Prostate gland (tissue), 2 donors: ENCODE data around the gene CMTR2.

ENCODE experiments used
- POLR2AphosphoS5 ChIP-seq: sonication (generic); formaldehyde crosslinking; IDR thresholded peaks from one replicate; pipeline ENCODE4 v1.6.1; 2017; ENCODE audit warnings: antibody characterized with exemption
- TF ChIP-seq, protein P1 (sequence below), 4 experiments: fragments of 200-600 bp in 2 of 4; fragments of 450-650 bp in 2 of 4; sonication (generic) in 2 of 4; IDR thresholded peaks; 1 replicate in 3 of 4; 2 replicates in 1 of 4; pipeline ENCODE4 v1.5.1; 2016 to 2019; ENCODE audit warnings: antibody characterized with exemption in 4 of 4, mild to moderate bottlenecking in 2 of 4, moderate library complexity in 2 of 4

DNA sequence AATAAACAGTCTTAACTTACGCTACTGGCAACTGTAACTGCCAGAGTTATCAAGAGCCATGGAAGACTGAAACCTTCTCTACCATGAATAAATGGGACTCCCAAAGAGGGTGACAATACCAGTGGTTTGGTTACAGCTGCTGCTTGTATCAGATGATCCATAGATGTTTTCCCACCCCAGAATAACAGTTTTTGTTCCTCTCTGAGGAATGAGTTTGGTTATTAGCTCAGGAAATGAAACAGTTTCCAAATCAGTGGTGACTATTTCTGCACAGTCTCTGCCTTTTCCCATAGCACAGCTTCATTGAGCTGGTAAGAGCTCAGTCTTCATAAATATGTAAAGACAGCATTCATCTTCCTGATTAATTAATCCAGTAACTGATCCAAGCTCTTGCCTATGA, 44.7 kb downstream of the CMTR2 start:
- TF ChIP-seq, protein P1, sequence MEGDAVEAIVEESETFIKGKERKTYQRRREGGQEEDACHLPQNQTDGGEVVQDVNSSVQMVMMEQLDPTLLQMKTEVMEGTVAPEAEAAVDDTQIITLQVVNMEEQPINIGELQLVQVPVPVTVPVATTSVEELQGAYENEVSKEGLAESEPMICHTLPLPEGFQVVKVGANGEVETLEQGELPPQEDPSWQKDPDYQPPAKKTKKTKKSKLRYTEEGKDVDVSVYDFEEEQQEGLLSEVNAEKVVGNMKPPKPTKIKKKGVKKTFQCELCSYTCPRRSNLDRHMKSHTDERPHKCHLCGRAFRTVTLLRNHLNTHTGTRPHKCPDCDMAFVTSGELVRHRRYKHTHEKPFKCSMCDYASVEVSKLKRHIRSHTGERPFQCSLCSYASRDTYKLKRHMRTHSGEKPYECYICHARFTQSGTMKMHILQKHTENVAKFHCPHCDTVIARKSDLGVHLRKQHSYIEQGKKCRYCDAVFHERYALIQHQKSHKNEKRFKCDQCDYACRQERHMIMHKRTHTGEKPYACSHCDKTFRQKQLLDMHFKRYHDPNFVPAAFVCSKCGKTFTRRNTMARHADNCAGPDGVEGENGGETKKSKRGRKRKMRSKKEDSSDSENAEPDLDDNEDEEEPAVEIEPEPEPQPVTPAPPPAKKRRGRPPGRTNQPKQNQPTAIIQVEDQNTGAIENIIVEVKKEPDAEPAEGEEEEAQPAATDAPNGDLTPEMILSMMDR (IDR thresholded peaks at IDR 0.05): no peak
- no peak for TF ChIP-seq POLR2AphosphoS5
